Measurements from ENCODE around the gene GRAMD1A.

GRCh38 chr19:35013041-35013819, 13.1 kb downstream of the GRAMD1A start:
- TF ChIP-seq EZH2 (IDR thresholded peaks at IDR 0.05; ENCODE audit: low read depth) (no peak), CTCF (conservative IDR thresholded peaks at IDR 0.05) (peak; percentile 93)

Measured in PC-9 (cell line).